HG02678 (cell line): ENCODE results near the gene SLC9C1.
A peak's percentile ranks its signal among the peaks of the same experiment; 100 is the strongest.

Experiments
- ATAC-seq: cut with Tn5 transposase; IDR thresholded peaks from one replicate; pipeline ENCODE4 v1.9.1; 2021; ENCODE audit warnings: mild to moderate bottlenecking, moderate library complexity; ENCODE audit not compliant: unreplicated experiment

SLC9C1 gene

DNA sequence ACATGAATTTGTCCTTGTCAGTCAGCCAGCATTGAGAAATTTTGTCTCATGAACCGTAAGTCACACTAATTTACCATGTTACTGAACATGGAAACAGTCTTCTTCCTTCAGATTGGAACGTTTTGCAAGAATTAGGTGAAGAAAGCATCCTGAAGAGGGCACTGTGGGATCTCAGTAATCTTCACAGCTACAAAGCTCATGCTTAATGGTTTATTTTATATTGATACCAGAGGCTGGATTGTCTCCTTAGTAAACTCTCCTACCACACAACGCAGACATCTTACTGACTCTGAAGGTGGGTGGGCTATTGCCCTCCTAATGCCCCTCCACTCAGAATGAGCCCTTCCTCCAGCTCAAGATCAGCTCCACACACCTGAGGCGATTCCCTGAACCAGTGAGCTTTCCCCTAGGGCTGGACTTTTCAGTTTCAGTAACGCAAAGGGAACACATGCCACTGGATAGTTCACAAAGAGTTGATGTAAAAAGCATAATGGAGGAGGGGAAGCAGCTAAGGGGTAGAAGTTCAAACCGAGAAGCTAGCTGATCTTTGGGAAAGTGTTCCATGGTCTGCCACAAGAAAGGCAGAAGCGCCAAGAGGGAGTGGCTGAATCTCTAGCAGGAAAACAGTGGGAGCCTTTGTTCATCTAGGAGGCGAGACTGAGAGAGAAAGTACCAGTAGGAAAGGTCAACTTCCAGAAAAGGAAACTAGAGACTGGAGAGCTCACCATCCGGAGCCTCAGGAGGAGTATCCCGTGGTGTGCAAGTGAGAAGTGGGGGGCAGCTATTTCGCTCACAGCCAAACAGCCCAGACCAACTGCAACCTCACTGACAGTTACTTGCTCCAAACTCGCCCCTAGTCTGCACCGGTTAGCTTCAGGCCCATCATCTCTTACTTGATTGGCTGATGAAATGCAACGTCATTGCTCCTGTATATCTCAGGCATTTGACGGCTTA, at the start of gene SLC9C1:
Gene SLC9C1 (minus strand): TSS at position 849 of the 954 bp plus-strand sequence. CDS start 7,425 bp downstream, outside the sequence.
- ATAC-seq: peak; percentile 56

DNA sequence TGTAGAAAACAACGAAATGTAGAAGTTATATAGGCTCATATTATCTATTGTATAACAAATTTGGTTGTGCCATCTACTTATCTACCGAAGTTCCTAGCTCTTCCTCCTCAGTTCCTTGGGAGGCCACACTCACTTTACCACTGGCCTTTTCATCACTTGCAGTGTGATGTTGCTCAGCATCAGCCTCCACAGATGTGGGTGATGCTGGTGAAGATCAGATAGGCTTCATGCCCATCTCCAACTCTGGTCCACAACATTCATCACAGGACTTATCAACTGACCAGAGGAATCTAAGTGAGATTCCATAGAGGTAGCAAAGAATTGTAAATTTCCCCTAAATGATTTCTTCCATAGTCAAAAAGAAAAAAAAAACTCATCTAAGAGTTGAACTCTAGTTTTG, 47.4 kb upstream of the SLC9C1 start:
- no peak for ATAC-seq

DNA sequence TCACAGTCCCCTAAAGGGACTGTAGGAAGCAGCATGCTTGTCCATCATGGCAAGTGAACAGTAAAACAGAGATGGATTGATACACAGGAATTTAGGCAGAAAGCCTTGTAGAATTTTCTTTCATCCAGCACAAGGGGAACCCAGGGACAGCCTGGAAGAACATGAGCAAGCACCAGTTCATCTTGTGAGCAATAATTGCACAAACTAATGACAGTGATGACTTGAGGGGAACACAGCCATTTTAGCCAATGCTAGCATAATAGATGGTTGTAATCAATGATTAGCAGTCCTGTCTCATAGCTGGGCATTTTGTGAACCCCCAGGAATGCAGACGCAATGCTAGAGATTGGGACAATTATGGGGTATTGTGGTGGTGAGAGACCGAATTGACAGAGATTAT, 45.6 kb upstream of the SLC9C1 start:
- ATAC-seq: no peak

GRCh38 chr3:112339134-112339533, 45.1 kb upstream of the SLC9C1 start:
- ATAC-seq: no peak

GRCh38 chr3:112338727-112339056, 44.7 kb upstream of the SLC9C1 start:
- ATAC-seq: no peak

GRCh38 chr3:112338021-112338726, 44.2 kb upstream of the SLC9C1 start:
- ATAC-seq: no peak

GRCh38 chr3:112335434-112335781, 41.4 kb upstream of the SLC9C1 start:
- ATAC-seq: no peak

DNA sequence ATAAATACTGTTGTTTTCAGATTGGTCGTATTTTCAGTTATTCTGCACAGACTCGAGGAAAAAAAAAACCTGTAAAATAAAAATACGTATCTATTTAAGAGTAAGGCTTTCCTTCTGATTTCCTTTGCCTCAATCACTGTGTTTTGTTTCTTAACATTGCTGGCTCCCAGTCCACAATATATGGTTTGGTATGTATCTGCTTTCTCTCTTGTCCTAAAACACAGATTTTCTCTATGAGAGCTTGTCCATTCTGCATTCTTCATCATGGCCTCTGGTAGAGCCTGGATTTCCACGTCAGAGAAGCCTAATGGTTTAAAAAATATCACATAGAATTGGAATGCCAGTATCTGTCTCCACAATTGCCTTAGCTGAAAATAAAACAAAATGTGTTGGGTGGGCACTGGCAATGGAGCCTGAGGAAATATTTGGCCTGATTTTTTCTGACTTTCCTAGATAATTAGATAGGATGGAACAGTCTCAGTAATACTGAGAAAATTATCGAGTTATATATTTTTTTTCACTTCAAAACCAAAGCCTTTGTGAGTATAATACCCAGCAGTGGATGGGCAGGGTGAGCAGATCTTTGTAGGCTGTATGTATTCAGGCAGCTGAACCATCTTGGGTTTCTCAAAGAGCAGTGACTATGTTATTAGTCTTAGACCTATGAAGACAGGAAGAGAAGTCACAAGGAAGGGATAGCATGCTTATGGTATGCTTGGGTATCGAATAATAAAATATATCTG, 40.8 kb upstream of the SLC9C1 start:
- ATAC-seq: no peak

DNA sequence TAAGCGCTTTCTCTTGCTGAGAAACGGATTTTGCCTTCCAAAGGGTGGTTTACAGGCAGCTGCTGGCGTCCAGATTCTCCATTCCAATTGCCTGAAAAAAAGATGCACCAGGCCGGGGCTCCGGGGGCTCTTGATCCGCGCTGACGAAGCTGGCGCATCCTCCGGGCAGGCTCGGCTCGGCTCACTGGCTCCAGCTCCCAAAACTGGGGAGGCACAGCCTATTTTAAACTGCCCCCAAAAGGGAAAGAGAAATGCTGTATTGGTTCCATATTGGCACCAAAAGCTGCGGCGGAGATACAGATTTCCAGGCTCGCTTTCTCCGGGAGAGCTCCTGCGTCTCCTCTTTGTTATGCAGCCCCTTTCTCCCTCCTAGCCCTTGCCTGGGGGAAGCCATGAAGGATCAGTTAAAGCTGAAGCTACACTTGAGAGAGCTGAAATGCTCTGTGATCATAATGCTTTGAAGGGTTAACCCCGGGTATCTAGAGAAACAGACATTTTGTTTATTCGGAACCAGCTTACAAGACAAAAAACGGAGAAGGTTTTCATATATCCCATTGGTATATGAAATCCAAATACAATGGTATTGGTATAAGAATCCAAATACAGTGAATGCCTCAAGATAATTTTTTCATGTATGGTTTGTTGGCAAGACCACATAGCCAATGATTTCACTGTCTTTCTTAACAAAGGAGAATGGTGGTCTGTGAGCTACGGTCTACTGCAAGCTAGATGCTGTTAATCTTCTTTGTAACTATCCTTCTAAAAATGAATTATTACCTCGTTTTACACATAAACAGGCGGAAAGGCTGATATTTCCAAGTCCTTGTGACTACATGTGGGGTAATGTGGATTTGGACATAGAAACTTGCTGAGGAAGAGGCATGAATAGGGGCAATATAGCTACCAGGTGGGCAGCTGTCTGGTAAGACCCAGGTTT, 39.6 kb upstream of the SLC9C1 start:
- peak; percentile 43 for ATAC-seq

- peak; percentile 71 for ATAC-seq
Measured at GRCh38 chr3:112333002-112333380, 39.0 kb upstream of the SLC9C1 start, which contains the start of gene CD200. TSS of gene CD200 (plus strand) at chr3:112333156. CDS start at chr3:112333213, 57 bp downstream.

GRCh38 chr3:112331851-112332250, 37.8 kb upstream of the SLC9C1 start:
- no peak for ATAC-seq

DNA sequence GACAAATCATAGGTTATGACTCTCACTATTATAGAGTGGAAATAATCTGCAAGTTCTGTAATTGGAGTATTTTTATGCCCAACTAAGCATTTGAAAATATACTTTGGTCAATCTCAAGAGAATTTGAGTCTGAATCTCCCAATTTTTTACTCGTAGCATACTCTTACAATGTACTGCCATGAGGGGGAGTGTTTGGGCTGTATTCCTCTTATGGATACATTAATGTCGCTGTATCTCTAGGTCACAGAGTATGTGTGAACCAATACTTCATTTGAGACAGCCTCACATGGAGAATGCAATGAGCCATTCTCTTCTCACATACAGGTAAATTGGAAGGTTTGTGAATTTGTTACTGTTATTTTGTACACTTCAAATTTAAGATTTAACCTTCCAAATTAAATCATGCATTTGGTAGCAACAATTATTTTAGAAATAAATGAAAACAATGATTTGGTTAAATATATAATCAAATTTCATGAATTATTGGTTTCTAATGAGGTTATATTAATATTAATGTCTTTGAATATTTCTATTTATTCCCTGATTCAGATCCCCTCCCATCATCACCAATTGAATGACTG, 33.4 kb upstream of the SLC9C1 start:
- peak; percentile 98 for ATAC-seq

DNA sequence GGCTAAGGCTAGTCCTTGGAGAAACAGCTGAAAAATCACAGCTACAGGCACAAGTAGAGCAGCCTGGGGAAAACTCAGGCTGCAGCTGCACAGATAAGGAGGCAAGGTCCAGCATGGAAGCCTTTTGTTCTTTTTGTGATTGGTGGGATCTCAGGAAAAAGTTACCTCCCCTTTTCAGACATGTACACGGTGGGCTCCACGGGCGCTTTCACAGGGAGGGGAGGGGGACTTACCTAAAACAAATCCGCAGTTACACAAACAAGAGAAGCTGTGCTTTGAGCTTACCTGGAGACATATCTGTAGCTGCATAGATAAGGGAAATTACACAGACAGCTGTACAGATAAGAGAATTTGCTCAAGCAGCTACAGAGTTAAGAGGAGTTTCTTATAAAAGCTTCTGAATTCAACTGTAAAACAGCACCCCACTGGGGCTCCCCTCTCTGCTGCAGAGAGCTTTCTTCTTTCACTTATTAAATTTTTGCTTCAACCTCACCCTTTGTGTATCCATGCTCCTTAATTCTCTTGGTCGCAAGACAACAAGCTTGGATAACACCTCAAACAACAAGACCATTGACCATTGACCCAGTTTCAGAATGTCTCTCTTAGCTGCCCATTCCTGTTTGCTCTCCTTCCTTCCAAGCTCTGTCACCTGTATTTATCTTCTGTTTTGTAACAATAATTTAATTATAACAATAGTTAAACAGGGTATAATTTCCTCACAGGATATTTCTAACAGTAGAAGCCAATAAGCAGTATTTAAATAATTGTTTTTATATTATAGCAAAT, 28.0 kb upstream of the SLC9C1 start:
- ATAC-seq: no peak

DNA sequence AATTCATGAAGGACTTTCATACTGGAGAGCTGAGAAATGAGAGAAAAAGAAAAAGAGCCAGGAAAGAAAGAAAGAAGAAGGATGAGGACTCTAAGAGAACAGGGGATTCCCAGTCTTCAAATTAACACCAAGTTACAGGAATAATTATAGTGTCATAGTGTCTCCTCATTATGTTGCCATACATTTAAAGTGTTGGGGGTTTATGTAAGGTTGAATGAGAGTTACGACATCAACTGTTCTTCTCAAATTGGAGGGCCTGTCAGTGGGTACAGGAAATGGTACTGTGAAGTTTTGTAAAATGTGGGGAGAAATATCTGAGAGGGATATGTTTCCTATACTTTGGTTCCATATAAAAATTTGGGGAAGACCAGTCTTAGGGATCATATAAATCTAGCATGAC, 26.7 kb upstream of the SLC9C1 start:
- no peak for ATAC-seq

- ATAC-seq: no peak
Measured at GRCh38 chr3:112319516-112320276, 25.7 kb upstream of the SLC9C1 start.

DNA sequence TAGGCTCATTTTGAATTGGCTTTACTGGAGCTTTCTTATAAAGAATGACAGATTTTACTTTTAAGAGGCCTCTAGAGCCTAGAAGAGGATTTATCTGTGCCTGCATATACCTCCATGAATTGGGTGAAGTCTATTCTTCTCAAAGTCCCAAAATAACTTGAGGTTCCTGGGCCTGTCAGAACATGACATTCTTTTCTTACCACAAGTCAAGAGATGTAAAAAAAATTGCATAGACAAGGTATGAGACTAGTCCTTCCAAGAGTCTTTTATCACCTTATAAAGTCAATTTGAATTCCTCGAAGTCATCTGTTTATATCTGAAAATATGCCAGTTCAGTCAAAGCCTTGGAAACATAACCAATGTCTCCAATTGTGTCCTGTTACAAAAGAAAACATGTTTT, 21.8 kb upstream of the SLC9C1 start:
- ATAC-seq: no peak

GRCh38 chr3:112314649-112315048, 20.6 kb upstream of the SLC9C1 start:
- ATAC-seq: no peak

GRCh38 chr3:112308151-112308911, 14.3 kb upstream of the SLC9C1 start:
- no peak for ATAC-seq
